Epithelial cell of esophagus (primary cell): ENCODE results near the gene IREB2.
"Not testable (repeated sequence)": the region's sequence is repeated elsewhere in the genome, so short reads cannot be mapped to it uniquely, and the experiment has no call there.

Experiments used
- DNase-seq: peaks from one replicate; pipeline ENCODE4 v3.0.0; 2010; ENCODE audit warnings: low read depth
- H3K4me3 ChIP-seq: 2 replicates; pipeline ENCODE4 v1.5.1; 2011; ENCODE audit warnings: mild to moderate bottlenecking, low read length, control low read depth
- TF ChIP-seq, protein P1 (sequence below): IDR thresholded peaks from 2 replicates; pipeline ENCODE4 v1.5.1; 2011; ENCODE audit warnings: low read depth, mild to moderate bottlenecking, low read length, control low read depth, inconsistent platforms; ENCODE audit not compliant: insufficient read depth; ENCODE audit errors: missing control alignments

IREB2 gene

DNA sequence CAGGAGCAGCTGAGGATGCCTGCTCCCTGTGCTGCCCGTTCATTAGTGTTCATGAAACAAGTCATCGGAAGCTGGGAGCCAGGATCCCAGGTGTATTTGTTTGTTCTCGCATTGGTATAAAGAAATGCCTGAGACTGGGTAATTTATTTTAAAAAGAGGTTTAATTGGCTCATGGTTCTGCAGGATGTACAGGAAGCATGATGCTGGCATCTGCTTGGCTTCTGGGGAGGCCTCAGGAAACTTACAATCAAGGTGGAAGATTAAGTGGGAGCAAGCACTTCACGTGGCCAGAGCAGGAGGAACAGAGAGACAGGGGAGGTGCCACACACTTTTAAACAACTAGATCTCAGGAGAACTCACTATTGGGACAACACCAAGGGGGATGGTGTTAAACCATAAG, 63.8 kb downstream of the IREB2 start:
- TF ChIP-seq, protein P1, sequence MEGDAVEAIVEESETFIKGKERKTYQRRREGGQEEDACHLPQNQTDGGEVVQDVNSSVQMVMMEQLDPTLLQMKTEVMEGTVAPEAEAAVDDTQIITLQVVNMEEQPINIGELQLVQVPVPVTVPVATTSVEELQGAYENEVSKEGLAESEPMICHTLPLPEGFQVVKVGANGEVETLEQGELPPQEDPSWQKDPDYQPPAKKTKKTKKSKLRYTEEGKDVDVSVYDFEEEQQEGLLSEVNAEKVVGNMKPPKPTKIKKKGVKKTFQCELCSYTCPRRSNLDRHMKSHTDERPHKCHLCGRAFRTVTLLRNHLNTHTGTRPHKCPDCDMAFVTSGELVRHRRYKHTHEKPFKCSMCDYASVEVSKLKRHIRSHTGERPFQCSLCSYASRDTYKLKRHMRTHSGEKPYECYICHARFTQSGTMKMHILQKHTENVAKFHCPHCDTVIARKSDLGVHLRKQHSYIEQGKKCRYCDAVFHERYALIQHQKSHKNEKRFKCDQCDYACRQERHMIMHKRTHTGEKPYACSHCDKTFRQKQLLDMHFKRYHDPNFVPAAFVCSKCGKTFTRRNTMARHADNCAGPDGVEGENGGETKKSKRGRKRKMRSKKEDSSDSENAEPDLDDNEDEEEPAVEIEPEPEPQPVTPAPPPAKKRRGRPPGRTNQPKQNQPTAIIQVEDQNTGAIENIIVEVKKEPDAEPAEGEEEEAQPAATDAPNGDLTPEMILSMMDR = no peak
- no peak for DNase-seq
- no peak overlapping the region for H3K4me3 ChIP-seq

DNA sequence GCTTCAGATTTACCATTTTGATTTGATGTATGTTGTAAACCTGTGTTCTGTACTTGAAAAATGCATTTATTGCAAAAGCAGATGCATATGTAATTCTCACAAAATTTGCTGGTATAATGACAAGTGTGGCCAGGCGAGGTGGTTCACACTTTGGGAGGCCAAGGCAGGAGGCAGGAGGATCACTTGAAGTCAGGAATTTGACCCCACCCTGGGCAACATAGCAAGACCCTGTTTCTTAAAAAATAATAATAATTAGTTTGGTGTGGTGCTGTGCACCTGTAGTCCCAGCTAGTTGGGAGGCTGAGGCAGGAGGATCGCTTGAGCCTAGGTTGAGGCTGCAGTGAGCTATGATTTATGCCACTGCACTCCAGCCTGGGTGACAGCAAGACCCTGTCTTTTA, 64.6 kb downstream of the IREB2 start:
- H3K4me3 ChIP-seq = no peak overlapping the region
- TF ChIP-seq, protein P1 = no peak

DNA sequence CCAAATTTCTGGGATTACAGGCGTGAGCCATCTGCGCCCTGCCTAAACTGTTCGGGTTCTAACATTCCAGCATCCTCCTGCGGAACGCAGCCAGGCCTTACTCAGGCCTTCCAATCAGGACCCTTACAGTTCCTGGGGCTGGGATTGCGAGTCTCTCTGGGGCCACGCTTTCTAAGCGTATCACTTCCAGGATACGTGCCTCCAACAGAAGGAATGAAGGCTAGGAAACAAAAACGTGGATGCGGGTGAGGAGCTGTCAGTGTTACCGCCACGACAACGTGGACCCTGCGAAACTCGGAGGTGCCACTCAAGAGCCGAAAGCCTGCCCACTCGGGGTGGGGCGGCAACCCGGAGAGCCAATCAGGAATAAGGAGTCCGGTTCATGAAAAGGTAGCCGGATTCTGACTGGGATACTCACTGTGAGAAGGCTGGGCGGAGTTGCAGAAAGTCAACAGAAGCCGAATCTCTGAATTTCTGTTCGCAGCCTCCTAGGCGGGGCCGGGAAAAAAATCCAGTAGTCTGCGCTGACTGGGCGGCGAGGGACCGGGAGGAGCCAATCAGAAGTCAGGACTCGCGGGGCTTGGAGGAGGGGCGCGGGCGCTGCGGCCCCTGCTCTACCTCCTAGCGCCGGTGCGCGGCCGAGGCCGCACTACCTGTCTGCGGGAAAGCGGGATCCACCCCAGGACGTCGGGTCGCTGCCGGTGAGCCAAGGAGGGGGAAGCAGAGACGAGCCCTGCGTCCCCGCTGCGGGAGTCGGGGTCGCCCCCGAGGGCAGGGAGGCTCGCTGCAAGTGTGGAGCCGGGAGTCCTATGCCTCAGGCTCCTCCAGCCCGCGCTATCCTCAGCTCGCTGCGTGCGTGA, 69.2 kb downstream of the IREB2 start, which contains the start of gene HYKK:
TSS of gene HYKK (plus strand) at position 607 of the 860 bp plus-strand sequence. CDS start 5,512 bp downstream, outside the sequence.
- TF ChIP-seq, protein P1 = no peak
- peak within 1 kb of the TSS; percentile 81 for H3K4me3 ChIP-seq
- peak; percentile 99 for DNase-seq

More for the DNA sequence above, 64.6 kb downstream of the IREB2 start:
- no peak for DNase-seq

DNA sequence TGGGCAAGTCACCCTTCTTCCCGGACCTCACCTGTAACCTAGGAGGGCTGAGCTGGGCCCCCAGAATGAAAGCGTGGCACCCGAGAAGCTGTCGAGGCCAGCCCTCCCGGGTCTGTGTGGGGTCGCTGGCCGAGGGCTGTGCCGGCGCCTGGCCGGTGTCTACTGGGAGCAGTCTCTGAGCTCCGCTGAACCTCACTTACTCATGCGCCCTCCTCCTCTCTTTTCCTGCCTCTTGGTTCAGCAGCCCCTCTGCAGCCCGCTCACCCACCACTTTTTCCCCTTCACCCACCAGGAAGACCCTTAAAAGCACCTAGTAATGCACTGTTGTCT, 69.8 kb downstream of the IREB2 start:
- peak overlapping the region; percentile 81 for H3K4me3 ChIP-seq
- TF ChIP-seq, protein P1 = no peak
- no peak for DNase-seq

DNA sequence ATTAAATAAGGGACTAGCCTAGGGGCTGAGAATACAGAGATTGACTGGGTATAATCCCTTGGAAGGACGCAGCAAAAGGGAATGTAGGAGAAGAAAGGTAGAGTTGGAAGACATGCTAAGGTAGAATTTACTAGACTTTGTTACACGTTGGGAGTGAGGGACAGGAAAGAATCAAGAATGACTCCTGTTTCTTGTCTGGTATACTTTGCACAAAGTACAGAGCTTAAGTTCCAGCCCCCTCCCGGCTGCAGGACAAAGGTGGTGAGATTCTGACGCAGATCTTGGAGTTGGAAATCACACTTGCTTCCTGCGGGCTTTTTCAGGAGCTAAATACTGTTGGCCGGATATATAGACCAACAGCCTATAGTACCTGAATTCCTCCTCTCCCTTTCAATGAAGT, 70.3 kb downstream of the IREB2 start:
- no peak for DNase-seq
- TF ChIP-seq, protein P1 = no peak
- H3K4me3 ChIP-seq = peak overlapping the region; percentile 81

DNA sequence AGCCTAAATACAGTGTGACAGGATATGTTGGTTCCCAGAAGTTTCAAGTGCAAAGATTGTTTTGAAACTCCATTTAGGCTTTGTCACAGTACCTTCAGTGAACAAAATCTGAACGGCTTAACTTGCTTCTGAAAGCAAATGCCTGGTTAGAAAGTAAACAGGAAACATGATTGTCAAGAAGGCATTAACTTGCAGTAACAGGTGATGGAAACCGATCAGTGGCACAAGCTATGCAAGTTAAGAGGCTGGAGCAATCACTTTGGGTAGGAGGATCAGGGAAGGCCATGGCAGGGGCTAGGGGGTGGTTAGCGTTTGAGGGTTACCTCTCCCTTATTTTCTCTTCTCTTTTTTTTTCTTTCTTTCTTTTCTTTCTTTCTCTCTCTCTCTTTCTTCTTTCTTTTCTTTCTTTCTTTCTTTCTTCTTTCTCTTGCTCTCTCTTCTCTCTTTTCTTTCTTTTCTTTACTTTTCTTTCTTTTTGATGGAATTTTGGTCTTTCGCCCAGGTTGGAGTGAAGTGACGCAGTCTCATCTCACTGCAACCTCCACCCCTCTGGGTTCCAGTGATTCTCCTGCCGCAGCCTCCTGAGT, 71.8 kb downstream of the IREB2 start:
- no peak overlapping the region for H3K4me3 ChIP-seq
- TF ChIP-seq, protein P1 = no peak
- no peak for DNase-seq

DNA sequence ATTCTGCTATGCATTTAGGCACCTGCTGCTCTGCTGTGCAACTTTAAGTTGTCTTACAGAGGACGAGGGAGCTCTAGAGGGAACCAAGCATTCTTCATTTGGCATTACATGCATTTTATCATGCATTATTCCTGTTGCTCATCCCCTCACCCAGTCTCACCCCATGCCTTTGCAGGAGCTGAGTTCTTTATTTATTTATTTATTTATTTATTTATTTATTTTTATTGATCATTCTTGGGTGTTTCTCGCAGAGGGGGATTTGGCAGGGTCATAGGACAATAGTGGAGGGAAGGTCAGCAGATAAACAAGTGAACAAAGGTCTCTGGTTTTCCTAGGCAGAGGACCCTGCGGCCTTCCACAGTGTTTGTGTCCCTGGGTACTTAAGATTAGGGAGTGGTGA, 82.0 kb downstream of the IREB2 start:
- DNase-seq, H3K4me3 ChIP-seq: not testable (repeated sequence)
